K562 (cell line): ENCODE results near the gene HSPB8. TPM values are rescaled to one million over a fixed set of nuclear protein-coding genes. Genes with fewer than 3 reads are reported as not detected.

Experiments
- ADNP ChIP-seq: fragments of 200-800 bp; sonication (Bioruptor generic); IDR thresholded peaks from 2 replicates; pipeline ENCODE4 v1.6.1; 2016; ENCODE audit warnings: missing genetic modification characterization, missing compliant biosample characterization
- NR2C1 ChIP-seq, 2 experiments: fragments of 450-650 bp; IDR thresholded peaks; 2 replicates each; pipeline ENCODE4 v1.6.1; 2017; ENCODE audit warnings: mild to moderate bottlenecking in 2 of 2, antibody characterized with exemption in 1 of 2, inconsistent platforms in 1 of 2, missing compliant biosample characterization in 1 of 2, missing genetic modification characterization in 1 of 2
- SAFB ChIP-seq: fragments of 200-400 bp; formaldehyde crosslinking; IDR thresholded peaks from 2 replicates; pipeline ENCODE4 v1.6.1; 2017; ENCODE audit warnings: low read depth, low read length, borderline replicate concordance
- SREBF2 ChIP-seq: sonication (generic); formaldehyde crosslinking; IDR thresholded peaks from 2 replicates; pipeline ENCODE4 v1.4.0; 2020; ENCODE audit warnings: mild to moderate bottlenecking, missing genetic modification reagents
- ZNF384 ChIP-seq: IDR thresholded peaks from 2 replicates; pipeline ENCODE4 v1.6.1; 2012; ENCODE audit warnings: low read depth, low read length, improper control_type of control experiment
- polyA plus RNA-seq, 8 experiments: library from polyadenylated mRNA; depleted of rRNA in 4 of 8; stranded (reverse) in 5 of 8; unstranded in 3 of 8; fragments of >200 nt; fragmentation: Nextera tagmentation in 2 of 8; fragmentation: Illumina TruSeq in 1 of 8; extraction: Ambion mirVana in 2 of 8; extraction: Trizol in 1 of 8; gene quantifications; 2 replicates each; pipeline versions ENCODE4 v1.2.1 to v1.2.3, GENCODE V29; 2011 to 2014; ENCODE audit warnings: inconsistent platforms in 1 of 8, missing spikeins in 1 of 8
- total RNA-seq, 7 experiments: library from RNA; depleted of rRNA in 6 of 7; stranded (reverse); fragments of >200 nt in 6 of 7; fragmentation: Illumina TruSeq in 2 of 7; extraction: Trizol in 2 of 7; gene quantifications; 2 replicates each; pipeline versions ENCODE4 v1.2.1 to v1.2.3, GENCODE V29; 2011 to 2021; ENCODE audit warnings: low replicate concordance in 1 of 7
- TF ChIP-seq, protein P1 (sequence below), 2 experiments: fragments of 450-650 bp; formaldehyde crosslinking in 1 of 2; IDR thresholded peaks; 2 replicates each; pipeline versions ENCODE4 v1.4.0 to v1.6.1; 2014 to 2020; ENCODE audit warnings: mild to moderate bottlenecking in 2 of 2, borderline replicate concordance in 1 of 2, low read depth in 1 of 2
- TF ChIP-seq, protein P2 (sequence below): fragments of 450-650 bp; IDR thresholded peaks from 2 replicates; pipeline ENCODE4 v1.6.1; 2014; ENCODE audit warnings: low read depth, mild to moderate bottlenecking, moderate library complexity, borderline replicate concordance
- TF ChIP-seq, protein P3 (sequence below), 2 experiments: fragments of 450-650 bp; IDR thresholded peaks; 2 replicates each; pipeline ENCODE4 v1.6.1; 2018; ENCODE audit warnings: mild to moderate bottlenecking in 2 of 2, low read depth in 1 of 2; ENCODE audit not compliant: partially characterized antibody in 2 of 2

The HSPB8 gene
- total and polyA plus RNA-seq, 9 of the 15 experiments (the other 6 are each of a cell fraction or from before 2014, with no cell fraction given) = 0.13 TPM; not detected in 8

DNA sequence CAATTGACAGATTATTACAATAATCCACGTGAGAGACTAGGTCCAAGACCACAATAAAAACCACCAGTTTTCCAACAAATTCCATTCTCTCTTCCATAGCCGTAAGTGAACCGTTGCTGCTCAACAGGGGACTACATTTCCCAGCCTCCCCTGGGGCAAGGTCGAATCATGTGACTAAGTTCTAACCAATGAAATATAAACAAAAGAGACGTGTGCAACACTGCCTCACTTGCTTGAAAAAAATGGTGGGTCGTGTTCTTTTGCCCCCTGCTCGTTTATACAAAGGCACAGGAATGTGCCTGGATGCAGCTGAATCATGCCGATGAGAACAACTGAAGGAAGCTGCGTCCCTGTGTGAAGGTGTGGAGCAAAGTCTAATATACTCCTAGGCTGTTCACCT is 51.1 kb downstream of the HSPB8 start (continued):
- TF ChIP-seq, protein P1, sequence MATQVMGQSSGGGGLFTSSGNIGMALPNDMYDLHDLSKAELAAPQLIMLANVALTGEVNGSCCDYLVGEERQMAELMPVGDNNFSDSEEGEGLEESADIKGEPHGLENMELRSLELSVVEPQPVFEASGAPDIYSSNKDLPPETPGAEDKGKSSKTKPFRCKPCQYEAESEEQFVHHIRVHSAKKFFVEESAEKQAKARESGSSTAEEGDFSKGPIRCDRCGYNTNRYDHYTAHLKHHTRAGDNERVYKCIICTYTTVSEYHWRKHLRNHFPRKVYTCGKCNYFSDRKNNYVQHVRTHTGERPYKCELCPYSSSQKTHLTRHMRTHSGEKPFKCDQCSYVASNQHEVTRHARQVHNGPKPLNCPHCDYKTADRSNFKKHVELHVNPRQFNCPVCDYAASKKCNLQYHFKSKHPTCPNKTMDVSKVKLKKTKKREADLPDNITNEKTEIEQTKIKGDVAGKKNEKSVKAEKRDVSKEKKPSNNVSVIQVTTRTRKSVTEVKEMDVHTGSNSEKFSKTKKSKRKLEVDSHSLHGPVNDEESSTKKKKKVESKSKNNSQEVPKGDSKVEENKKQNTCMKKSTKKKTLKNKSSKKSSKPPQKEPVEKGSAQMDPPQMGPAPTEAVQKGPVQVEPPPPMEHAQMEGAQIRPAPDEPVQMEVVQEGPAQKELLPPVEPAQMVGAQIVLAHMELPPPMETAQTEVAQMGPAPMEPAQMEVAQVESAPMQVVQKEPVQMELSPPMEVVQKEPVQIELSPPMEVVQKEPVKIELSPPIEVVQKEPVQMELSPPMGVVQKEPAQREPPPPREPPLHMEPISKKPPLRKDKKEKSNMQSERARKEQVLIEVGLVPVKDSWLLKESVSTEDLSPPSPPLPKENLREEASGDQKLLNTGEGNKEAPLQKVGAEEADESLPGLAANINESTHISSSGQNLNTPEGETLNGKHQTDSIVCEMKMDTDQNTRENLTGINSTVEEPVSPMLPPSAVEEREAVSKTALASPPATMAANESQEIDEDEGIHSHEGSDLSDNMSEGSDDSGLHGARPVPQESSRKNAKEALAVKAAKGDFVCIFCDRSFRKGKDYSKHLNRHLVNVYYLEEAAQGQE (IDR thresholded peaks at IDR 0.05; ENCODE audit: borderline replicate concordance) = peak; percentile 39; the same call in 1 of the 2 replicates
- TF ChIP-seq, protein P1 (CRISPR knock-in tag; IDR thresholded peaks at IDR 0.05; ENCODE audit: low read depth) = no peak
- TF ChIP-seq NR2C1 (IDR thresholded peaks at IDR 0.05) (no peak), NR2C1 (tag; IDR thresholded peaks at IDR 0.05) (0 out of 2 replicates have a peak, but pooled peaks have one; percentile 30), ADNP (tag) (no peak), ZNF384 (peak; percentile 70), SREBF2 (CRISPR knock-in tag) (no peak), SAFB (no peak)
- TF ChIP-seq, protein P2, sequence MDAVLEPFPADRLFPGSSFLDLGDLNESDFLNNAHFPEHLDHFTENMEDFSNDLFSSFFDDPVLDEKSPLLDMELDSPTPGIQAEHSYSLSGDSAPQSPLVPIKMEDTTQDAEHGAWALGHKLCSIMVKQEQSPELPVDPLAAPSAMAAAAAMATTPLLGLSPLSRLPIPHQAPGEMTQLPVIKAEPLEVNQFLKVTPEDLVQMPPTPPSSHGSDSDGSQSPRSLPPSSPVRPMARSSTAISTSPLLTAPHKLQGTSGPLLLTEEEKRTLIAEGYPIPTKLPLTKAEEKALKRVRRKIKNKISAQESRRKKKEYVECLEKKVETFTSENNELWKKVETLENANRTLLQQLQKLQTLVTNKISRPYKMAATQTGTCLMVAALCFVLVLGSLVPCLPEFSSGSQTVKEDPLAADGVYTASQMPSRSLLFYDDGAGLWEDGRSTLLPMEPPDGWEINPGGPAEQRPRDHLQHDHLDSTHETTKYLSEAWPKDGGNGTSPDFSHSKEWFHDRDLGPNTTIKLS = peak; percentile 48; the same call in 1 of the 2 replicates
- TF ChIP-seq, protein P3, sequence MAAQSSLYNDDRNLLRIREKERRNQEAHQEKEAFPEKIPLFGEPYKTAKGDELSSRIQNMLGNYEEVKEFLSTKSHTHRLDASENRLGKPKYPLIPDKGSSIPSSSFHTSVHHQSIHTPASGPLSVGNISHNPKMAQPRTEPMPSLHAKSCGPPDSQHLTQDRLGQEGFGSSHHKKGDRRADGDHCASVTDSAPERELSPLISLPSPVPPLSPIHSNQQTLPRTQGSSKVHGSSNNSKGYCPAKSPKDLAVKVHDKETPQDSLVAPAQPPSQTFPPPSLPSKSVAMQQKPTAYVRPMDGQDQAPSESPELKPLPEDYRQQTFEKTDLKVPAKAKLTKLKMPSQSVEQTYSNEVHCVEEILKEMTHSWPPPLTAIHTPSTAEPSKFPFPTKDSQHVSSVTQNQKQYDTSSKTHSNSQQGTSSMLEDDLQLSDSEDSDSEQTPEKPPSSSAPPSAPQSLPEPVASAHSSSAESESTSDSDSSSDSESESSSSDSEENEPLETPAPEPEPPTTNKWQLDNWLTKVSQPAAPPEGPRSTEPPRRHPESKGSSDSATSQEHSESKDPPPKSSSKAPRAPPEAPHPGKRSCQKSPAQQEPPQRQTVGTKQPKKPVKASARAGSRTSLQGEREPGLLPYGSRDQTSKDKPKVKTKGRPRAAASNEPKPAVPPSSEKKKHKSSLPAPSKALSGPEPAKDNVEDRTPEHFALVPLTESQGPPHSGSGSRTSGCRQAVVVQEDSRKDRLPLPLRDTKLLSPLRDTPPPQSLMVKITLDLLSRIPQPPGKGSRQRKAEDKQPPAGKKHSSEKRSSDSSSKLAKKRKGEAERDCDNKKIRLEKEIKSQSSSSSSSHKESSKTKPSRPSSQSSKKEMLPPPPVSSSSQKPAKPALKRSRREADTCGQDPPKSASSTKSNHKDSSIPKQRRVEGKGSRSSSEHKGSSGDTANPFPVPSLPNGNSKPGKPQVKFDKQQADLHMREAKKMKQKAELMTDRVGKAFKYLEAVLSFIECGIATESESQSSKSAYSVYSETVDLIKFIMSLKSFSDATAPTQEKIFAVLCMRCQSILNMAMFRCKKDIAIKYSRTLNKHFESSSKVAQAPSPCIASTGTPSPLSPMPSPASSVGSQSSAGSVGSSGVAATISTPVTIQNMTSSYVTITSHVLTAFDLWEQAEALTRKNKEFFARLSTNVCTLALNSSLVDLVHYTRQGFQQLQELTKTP (IDR thresholded peaks at IDR 0.05; ENCODE audit: low read depth in 1 of 2, partially characterized antibody in 2 of 2) = peak in 1 of 2 experiments; percentile 68
